ENCODE data around the gene SYNE1. TPM values are rescaled to one million over a fixed set of nuclear protein-coding genes. Genes with fewer than 3 reads are reported as not detected.
A peak's percentile ranks its signal among the peaks of the same experiment; 100 is the strongest.

The SYNE1 gene
- total RNA-seq, 1 donor: 101 TPM

- TF ChIP-seq CTCF (IDR thresholded peaks at IDR 0.05; ENCODE audit: insufficient read depth, low read depth, low read length): no peak
- no peak overlapping the region for H3K4me3 ChIP-seq (ENCODE audit: low read depth, low read length)
- no peak for DNase-seq (ENCODE audit: low read depth)
Observed at GRCh38 chr6:152554851-152555250, 82.3 kb downstream of the SYNE1 start.

GRCh38 chr6:152552616-152553209, 84.4 kb downstream of the SYNE1 start:
- TF ChIP-seq CTCF (IDR thresholded peaks at IDR 0.05; ENCODE audit: insufficient read depth, low read depth, low read length): peak; percentile 90
- H3K4me3 ChIP-seq (ENCODE audit: low read depth, low read length): no peak overlapping the region
- peak; percentile 69 for DNase-seq (ENCODE audit: low read depth)

- H3K4me3 ChIP-seq (ENCODE audit: low read depth, low read length): no peak overlapping the region
- TF ChIP-seq CTCF (IDR thresholded peaks at IDR 0.05; ENCODE audit: insufficient read depth, low read depth, low read length): no peak
- no peak for DNase-seq (ENCODE audit: low read depth)
Observed at GRCh38 chr6:152543519-152543918, 93.6 kb downstream of the SYNE1 start.

- DNase-seq (ENCODE audit: low read depth): no peak
- H3K4me3 ChIP-seq (ENCODE audit: low read depth, low read length): no peak overlapping the region
- TF ChIP-seq CTCF (IDR thresholded peaks at IDR 0.05; ENCODE audit: insufficient read depth, low read depth, low read length): no peak
Observed at GRCh38 chr6:152540381-152540780, 96.8 kb downstream of the SYNE1 start.

- DNase-seq (ENCODE audit: low read depth): no peak
- TF ChIP-seq CTCF (IDR thresholded peaks at IDR 0.05; ENCODE audit: insufficient read depth, low read depth, low read length): no peak
Observed at GRCh38 chr6:152534541-152534940, 102.6 kb downstream of the SYNE1 start.

GRCh38 chr6:152532556-152533422, 104.4 kb downstream of the SYNE1 start:
- no peak for DNase-seq (ENCODE audit: low read depth)

More at GRCh38 chr6:152534541-152534940, 102.6 kb downstream of the SYNE1 start:
- H3K4me3 ChIP-seq (ENCODE audit: low read depth, low read length): no peak overlapping the region

More at GRCh38 chr6:152532556-152533422, 104.4 kb downstream of the SYNE1 start:
- no peak overlapping the region for H3K4me3 ChIP-seq (ENCODE audit: low read depth, low read length)
- TF ChIP-seq CTCF (IDR thresholded peaks at IDR 0.05; ENCODE audit: insufficient read depth, low read depth, low read length): no peak

All from fibroblast of villous mesenchyme (primary cell).